ENCODE measurements around the gene ZNF740. TPM values are rescaled to one million over a fixed set of nuclear protein-coding genes. Genes with fewer than 3 reads are reported as not detected.

ZNF740 gene
- total and polyA plus RNA-seq, 7 donors, result 3.3 to 22.8 (median 15.7) TPM

DNA sequence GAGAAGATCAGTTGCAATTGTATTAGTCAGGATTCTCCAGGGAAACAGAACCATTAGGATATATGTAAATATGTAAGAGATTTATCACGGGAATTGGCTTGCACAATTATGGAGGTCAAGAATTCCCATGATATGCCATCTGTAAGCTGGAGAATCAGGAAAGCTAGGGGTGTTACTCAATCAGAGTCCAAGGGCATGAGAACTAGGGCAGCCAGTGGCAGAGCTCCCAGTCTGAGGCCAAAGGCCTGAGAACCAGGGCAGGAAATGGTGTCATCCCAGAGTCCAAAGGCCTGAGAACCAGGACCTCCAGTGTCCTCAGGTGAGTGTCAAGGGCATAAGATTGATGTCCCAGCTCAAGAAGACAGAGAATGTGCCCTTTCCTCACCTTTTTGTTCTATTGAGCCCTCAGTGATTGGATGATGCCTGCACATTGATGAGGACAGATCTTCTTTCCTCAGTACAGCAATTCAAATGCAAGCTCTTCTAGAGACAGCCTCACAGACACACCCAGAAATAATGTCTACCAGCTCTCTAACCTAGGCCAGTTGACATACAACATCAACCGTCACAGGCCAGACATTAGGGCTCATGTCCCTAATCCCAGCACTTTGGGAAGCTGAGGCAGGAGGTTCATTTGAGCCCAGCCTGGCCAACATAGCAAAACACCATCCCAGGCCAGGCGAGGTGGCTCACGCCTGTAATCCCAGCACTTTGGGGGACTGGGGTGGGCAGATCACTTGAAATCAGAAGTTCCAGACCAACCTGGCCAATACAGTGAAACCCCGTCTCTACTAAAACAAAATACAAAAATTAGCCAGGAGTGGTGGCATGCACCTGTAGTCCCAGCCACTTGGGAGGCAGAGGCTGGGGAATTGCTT is 34.9 kb upstream of the ZNF740 start:
- intact Hi-C loops (cut with DNase I), result no loop called here
- 86 to 94% (median 89%) methylated on average over 5 of the region's 5 CpGs for WGBS, 3 donors
- no peak for ATAC-seq

DNA sequence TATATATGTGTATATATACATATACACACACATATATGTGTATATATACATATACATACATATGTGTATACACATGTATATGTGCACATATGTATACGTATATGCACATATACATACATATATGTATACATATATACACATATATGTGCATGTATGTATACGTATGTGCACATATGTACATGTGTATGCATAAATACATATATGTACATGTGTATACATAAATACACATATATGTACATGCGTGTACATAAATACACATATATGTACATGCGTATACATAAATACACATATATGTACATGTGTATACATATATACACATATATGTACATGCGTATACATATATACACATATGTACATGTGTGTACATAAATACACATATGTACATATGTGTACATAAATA is 33.3 kb upstream of the ZNF740 start:
- ATAC-seq (no peak), DNase-seq (no peak)
- TF ChIP-seq, protein P1, sequence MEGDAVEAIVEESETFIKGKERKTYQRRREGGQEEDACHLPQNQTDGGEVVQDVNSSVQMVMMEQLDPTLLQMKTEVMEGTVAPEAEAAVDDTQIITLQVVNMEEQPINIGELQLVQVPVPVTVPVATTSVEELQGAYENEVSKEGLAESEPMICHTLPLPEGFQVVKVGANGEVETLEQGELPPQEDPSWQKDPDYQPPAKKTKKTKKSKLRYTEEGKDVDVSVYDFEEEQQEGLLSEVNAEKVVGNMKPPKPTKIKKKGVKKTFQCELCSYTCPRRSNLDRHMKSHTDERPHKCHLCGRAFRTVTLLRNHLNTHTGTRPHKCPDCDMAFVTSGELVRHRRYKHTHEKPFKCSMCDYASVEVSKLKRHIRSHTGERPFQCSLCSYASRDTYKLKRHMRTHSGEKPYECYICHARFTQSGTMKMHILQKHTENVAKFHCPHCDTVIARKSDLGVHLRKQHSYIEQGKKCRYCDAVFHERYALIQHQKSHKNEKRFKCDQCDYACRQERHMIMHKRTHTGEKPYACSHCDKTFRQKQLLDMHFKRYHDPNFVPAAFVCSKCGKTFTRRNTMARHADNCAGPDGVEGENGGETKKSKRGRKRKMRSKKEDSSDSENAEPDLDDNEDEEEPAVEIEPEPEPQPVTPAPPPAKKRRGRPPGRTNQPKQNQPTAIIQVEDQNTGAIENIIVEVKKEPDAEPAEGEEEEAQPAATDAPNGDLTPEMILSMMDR (IDR thresholded peaks at IDR 0.05), result no peak
- Histone ChIP-seq H3K4me1 (no peaks in the 10 kb centered on the region), H3K9me3 (no peaks in the 10 kb centered on the region), H3K27me3 (ENCODE audit: insufficient read depth in 3 of 3, low read length in 2 of 3) (no peaks in the 10 kb centered on the region), H3K4me3 (no peak overlapping the region), H3K27ac (no peak overlapping the region), H3K36me3 (ENCODE audit: insufficient read depth in 1 of 2, low read depth in 1 of 2) (no peaks in the 10 kb centered on the region)
- intact Hi-C loops (cut with DNase I), result no loop called here
- WGBS, 3 donors, result 89 to 91% (median 90%) methylated on average over 5 of the region's 5 CpGs

More for the DNA sequence above, 34.9 kb upstream of the ZNF740 start:
- H3K36me3 ChIP-seq (ENCODE audit: insufficient read depth in 1 of 2, low read depth in 1 of 2), result no peaks in the 10 kb centered on the region
- no peak overlapping the region for H3K4me3 ChIP-seq
- DNase-seq, result no peak
- no peaks in the 10 kb centered on the region for H3K27me3 ChIP-seq (ENCODE audit: insufficient read depth in 3 of 3, low read length in 2 of 3)
- TF ChIP-seq, protein P1 (IDR thresholded peaks at IDR 0.05), result no peak
- no peak overlapping the region for H3K27ac ChIP-seq
- no peaks in the 10 kb centered on the region for H3K4me1 ChIP-seq
- no peaks in the 10 kb centered on the region for H3K9me3 ChIP-seq

DNA sequence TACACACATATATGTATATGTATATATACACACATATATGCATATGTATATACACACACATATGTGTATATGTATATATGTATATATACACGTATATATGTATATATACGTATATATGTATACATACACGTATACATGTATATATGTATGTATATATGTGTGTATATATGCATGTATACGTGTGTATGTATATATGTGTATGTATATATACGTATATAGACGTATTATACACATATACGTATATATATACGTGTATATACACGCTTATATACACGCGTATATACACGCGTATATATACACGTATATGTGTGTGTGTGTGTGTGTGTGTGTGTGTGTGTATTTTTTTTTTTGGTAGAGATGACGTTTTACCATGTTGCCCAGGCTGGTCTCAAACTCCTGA is 32.9 kb upstream of the ZNF740 start:
- intact Hi-C loops (cut with DNase I), result no loop called here
- no peak for ATAC-seq
- Histone ChIP-seq H3K27ac (no peak overlapping the region), H3K4me3 (no peak overlapping the region), H3K27me3 (ENCODE audit: insufficient read depth in 3 of 3, low read length in 2 of 3) (no peaks in the 10 kb centered on the region), H3K9me3 (no peaks in the 10 kb centered on the region), H3K4me1 (no peaks in the 10 kb centered on the region), H3K36me3 (ENCODE audit: insufficient read depth in 1 of 2, low read depth in 1 of 2) (no peaks in the 10 kb centered on the region)
- TF ChIP-seq, protein P1 (IDR thresholded peaks at IDR 0.05), result no peak
- no peak for DNase-seq
- WGBS, 3 donors, result 91 to 95% (median 93%) methylated on average over 15 of the region's 15 CpGs

DNA sequence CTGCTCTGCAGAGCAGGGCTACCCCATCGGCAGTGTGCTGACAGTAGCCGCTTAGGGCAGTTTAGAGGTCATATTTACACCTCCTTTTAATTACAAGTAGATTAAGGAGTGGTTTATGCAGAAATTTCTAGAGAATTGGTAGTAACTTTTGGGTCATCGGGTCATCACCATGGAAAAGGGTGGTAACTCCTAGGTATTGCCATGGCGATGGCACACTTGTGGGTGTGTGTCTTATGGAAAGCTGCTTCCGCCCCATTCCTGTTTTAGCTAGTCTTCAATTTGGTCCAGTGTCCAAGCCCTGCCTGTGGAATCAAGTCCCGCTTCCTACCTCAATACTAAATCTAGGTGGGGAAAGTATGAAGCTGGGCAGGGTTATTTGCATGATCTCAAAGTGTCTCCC is 29.5 kb upstream of the ZNF740 start:
- Histone ChIP-seq H3K9me3 (no peaks in the 10 kb centered on the region), H3K27ac (no peak overlapping the region), H3K4me3 (no peak overlapping the region), H3K4me1 (no peaks in the 10 kb centered on the region), H3K27me3 (ENCODE audit: insufficient read depth in 3 of 3, low read length in 2 of 3) (no peaks in the 10 kb centered on the region), H3K36me3 (ENCODE audit: insufficient read depth in 1 of 2, low read depth in 1 of 2) (peaks cover 0 to 4% of the 10 kb centered on the region in 2 donors)
- TF ChIP-seq, protein P1 (IDR thresholded peaks at IDR 0.05), result no peak
- intact Hi-C loops (cut with DNase I), result no loop called here
- DNase-seq, result no peak
- no peak for ATAC-seq
- 85 to 87% (median 86%) methylated on average over 6 of the region's 6 CpGs for WGBS, 3 donors
